ENCODE data around the gene GJB2.

The GJB2 gene

GRCh38 chr13:20192836-20193161, at the start of gene GJB2:
Gene GJB2 (minus strand): TSS chr13:20192938. CDS start chr13:20189581, 3,357 bp downstream.
- no peak for DNase-seq (ENCODE audit: low read depth, low spot score)

- DNase-seq (ENCODE audit: low read depth, low spot score): no peak
These were observed 48.9 kb upstream of the GJB2 start for GRCh38 chr13:20241593-20241992.

- DNase-seq (ENCODE audit: low read depth, low spot score): no peak
These were observed 47.0 kb upstream of the GJB2 start for GRCh38 chr13:20239748-20240147.

- DNase-seq (ENCODE audit: low read depth, low spot score): no peak
These were observed 40.0 kb upstream of the GJB2 start for GRCh38 chr13:20232556-20233277.

GRCh38 chr13:20231839-20232555, 39.3 kb upstream of the GJB2 start, which contains the start of gene GJB6:
Gene GJB6 (minus strand): TSS chr13:20232319. CDS start chr13:20223480, 8,839 bp downstream.
- DNase-seq (ENCODE audit: low read depth, low spot score): peak; percentile 18

GRCh38 chr13:20230913-20231838, 38.4 kb upstream of the GJB2 start:
- peak; percentile 2 for DNase-seq (ENCODE audit: low read depth, low spot score)

- no peak for DNase-seq (ENCODE audit: low read depth, low spot score)
These were observed 35.0 kb upstream of the GJB2 start for GRCh38 chr13:20227730-20228129.

- no peak for DNase-seq (ENCODE audit: low read depth, low spot score)
These were observed 34.5 kb upstream of the GJB2 start for GRCh38 chr13:20227288-20227687.

GRCh38 chr13:20222553-20222952, 29.8 kb upstream of the GJB2 start:
- no peak for DNase-seq (ENCODE audit: low read depth, low spot score)

- peak; percentile 12 for DNase-seq (ENCODE audit: low read depth, low spot score)
These were observed 29.0 kb upstream of the GJB2 start for GRCh38 chr13:20221772-20222171.

- no peak for DNase-seq (ENCODE audit: low read depth, low spot score)
These were observed 26.8 kb upstream of the GJB2 start for GRCh38 chr13:20219577-20219976.

- DNase-seq (ENCODE audit: low read depth, low spot score): no peak
These were observed 24.4 kb upstream of the GJB2 start for GRCh38 chr13:20217168-20217567.

- DNase-seq (ENCODE audit: low read depth, low spot score): no peak
These were observed 17.2 kb upstream of the GJB2 start for GRCh38 chr13:20209948-20210347.

- DNase-seq (ENCODE audit: low read depth, low spot score): no peak
These were observed 14.0 kb upstream of the GJB2 start for GRCh38 chr13:20206698-20207235.

GRCh38 chr13:20206065-20206697, 13.4 kb upstream of the GJB2 start:
- no peak for DNase-seq (ENCODE audit: low read depth, low spot score)

- DNase-seq (ENCODE audit: low read depth, low spot score): no peak
These were observed 6.0 kb upstream of the GJB2 start for GRCh38 chr13:20198781-20199180.

GRCh38 chr13:20197361-20197834, 4.7 kb upstream of the GJB2 start:
- peak; percentile 62 for DNase-seq (ENCODE audit: low read depth, low spot score)

GRCh38 chr13:20195801-20196200, 3.1 kb upstream of the GJB2 start:
- no peak for DNase-seq (ENCODE audit: low read depth, low spot score)

- DNase-seq (ENCODE audit: low read depth, low spot score): no peak
These were observed 1.3 kb upstream of the GJB2 start for GRCh38 chr13:20193907-20194631.

- DNase-seq (ENCODE audit: low read depth, low spot score): peak; percentile 26
These were observed 596 bp upstream of the GJB2 start for GRCh38 chr13:20193162-20193906.

All from astrocyte of the hippocampus (primary cell).